Measurements from ENCODE around the gene CAMKK2. TPM values are rescaled to one million over a fixed set of nuclear protein-coding genes. Genes with fewer than 3 reads are reported as not detected.

Gene CAMKK2
- total and polyA plus RNA-seq, 9 of the 15 experiments (the other 6 are each of a cell fraction or from before 2014, with no cell fraction given) = 4.3 to 32.0 (median 18.2) TPM

- TF ChIP-seq NCOR1 (IDR thresholded peaks at IDR 0.05) (peak; percentile 54; the same call in 1 of the 2 replicates), THRA (IDR thresholded peaks at IDR 0.05) (no peak), SNRNP70 (optimal IDR thresholded peaks at IDR 0.05; ENCODE audit: low read depth, low read length) (no peak), ETS1 (conservative IDR thresholded peaks at IDR 0.05; ENCODE audit: control insufficient read depth, low read depth, low read length) (peak; percentile 40; the same call in 1 of the 2 replicates), POLR2AphosphoS5 (IDR thresholded peaks at IDR 0.05; ENCODE audit: control insufficient read depth, insufficient read depth, low read depth, low read length) (peak; percentile 83), ETV5 (CRISPR knock-in tag; IDR thresholded peaks at IDR 0.05; ENCODE audit: low read depth) (peak; percentile 93), CCNT2 (IDR thresholded peaks at IDR 0.05; ENCODE audit: borderline replicate concordance, extremely low read depth, insufficient read length, low read depth, low read length) (peak; percentile 88), ZBTB9 (CRISPR knock-in tag; IDR thresholded peaks at IDR 0.05) (peak; percentile 66; the same call in 1 of the 2 replicates), PURB (CRISPR knock-in tag; IDR thresholded peaks at IDR 0.05; ENCODE audit: low read depth) (no peak), ZNF639 (CRISPR knock-in tag; conservative IDR thresholded peaks at IDR 0.05 in 1 of 2, IDR thresholded peaks at IDR 0.05 in 1 of 2) (peak; percentile 13 to 93; a peak in 2 of 4 replicates), ETV1 (tag; conservative IDR thresholded peaks at IDR 0.05; ENCODE audit: low read depth) (peak; percentile 76), ZNF79 (CRISPR knock-in tag; IDR thresholded peaks at IDR 0.05; ENCODE audit: low read depth) (no peak), ZBTB2 (IDR thresholded peaks at IDR 0.05) (0 out of 2 replicates have a peak, but pooled peaks have one; percentile 26), BHLHE40 (IDR thresholded peaks at IDR 0.05; ENCODE audit: low read length) (peak; percentile 80), MYC (IDR thresholded peaks at IDR 0.05; ENCODE audit: low read depth, low read length) (peak; percentile 74), MYC (CRISPR knock-in tag; IDR thresholded peaks at IDR 0.05; ENCODE audit: borderline replicate concordance, low read depth) (no peak), ZFX (CRISPR knock-in tag; IDR thresholded peaks at IDR 0.05) (peak; percentile 95), RFX1 (IDR thresholded peaks at IDR 0.05) (no peak)
Observed at GRCh38 chr12:121209624-121210572, 86.6 kb downstream of the CAMKK2 start, which contains the start of gene P2RX4 (continued).

Data from K562 (cell line).